K562 (cell line): ENCODE measurements around the gene EFCAB8.

Experiments
- ZKSCAN3 ChIP-seq: fragments of 250-450 bp; sonication (Bioruptor Pico); IDR thresholded peaks from 2 replicates; pipeline ENCODE4 v1.4.0; 2020
- ZNF274 ChIP-seq: IDR thresholded peaks from 2 replicates; pipeline ENCODE4 v1.6.1; 2011; ENCODE audit warnings: low read depth, mild to moderate bottlenecking, low read length, moderate library complexity, borderline replicate concordance
- ZNF280A ChIP-seq: fragments of 450-650 bp; IDR thresholded peaks from 2 replicates; pipeline ENCODE4 v1.6.1; 2018; ENCODE audit warnings: mild to moderate bottlenecking, low read depth; ENCODE audit not compliant: partially characterized antibody

GRCh38 chr20:32819992-32820697 is 38.6 kb upstream of the EFCAB8 start:
- TF ChIP-seq ZNF274 (no peak), ZNF280A (no peak), ZKSCAN3 (CRISPR knock-in tag) (no peak)
